Colon (tissue), 2 donors: Measurements from ENCODE around the gene DTX2.
"Not testable (repeated sequence)": the region's sequence is repeated elsewhere in the genome, so short reads cannot be mapped to it uniquely, and the experiment has no call there.

Experiments used
- FAIRE-seq: peaks from 2 replicates; lab custom pipeline; 2012; peaks lifted over from hg19 to GRCh38; lab: Jason Lieb, UNC
- donor health status: control.
- donor health status: control.

DTX2 gene

GRCh38 chr7:76492139-76492538, 30.6 kb downstream of the DTX2 start:
- FAIRE-seq, result not testable (repeated sequence)

- not testable (repeated sequence) for FAIRE-seq
Observed at GRCh38 chr7:76495717-76496116, 34.2 kb downstream of the DTX2 start.

- not testable (repeated sequence) for FAIRE-seq
Observed at GRCh38 chr7:76497918-76498582, 36.5 kb downstream of the DTX2 start.

GRCh38 chr7:76498583-76499200, 37.2 kb downstream of the DTX2 start:
- FAIRE-seq, result not testable (repeated sequence)

- not testable (repeated sequence) for FAIRE-seq
Observed at GRCh38 chr7:76499201-76499923, 37.9 kb downstream of the DTX2 start.

GRCh38 chr7:76499924-76500241, 38.4 kb downstream of the DTX2 start:
- not testable (repeated sequence) for FAIRE-seq

- FAIRE-seq, result not testable (repeated sequence)
Observed at GRCh38 chr7:76502224-76502623, 40.7 kb downstream of the DTX2 start.

GRCh38 chr7:76502836-76503235, 41.3 kb downstream of the DTX2 start:
- FAIRE-seq, result not testable (repeated sequence)

- FAIRE-seq, result not testable (repeated sequence)
Observed at GRCh38 chr7:76503244-76503643, 41.7 kb downstream of the DTX2 start.

- FAIRE-seq, result not testable (repeated sequence)
Observed at GRCh38 chr7:76504351-76505167, 43.0 kb downstream of the DTX2 start.

- no peak for FAIRE-seq
Observed at GRCh38 chr7:76505168-76506080, 43.9 kb downstream of the DTX2 start.

- no peak for FAIRE-seq
Observed at GRCh38 chr7:76506081-76506440, 44.6 kb downstream of the DTX2 start.

- not testable (repeated sequence) for FAIRE-seq
Observed at GRCh38 chr7:76506643-76507042, 45.1 kb downstream of the DTX2 start.

GRCh38 chr7:76507723-76508406, 46.4 kb downstream of the DTX2 start:
- FAIRE-seq, result no peak

GRCh38 chr7:76509931-76510877, 48.7 kb downstream of the DTX2 start, which contains the start of gene UPK3B:
Gene UPK3B (plus strand): TSS chr7:76510552. CDS start chr7:76510653, 101 bp downstream.
- FAIRE-seq, result no peak

GRCh38 chr7:76511200-76511910, 49.8 kb downstream of the DTX2 start:
- FAIRE-seq, result not testable (repeated sequence)

GRCh38 chr7:76511911-76512885, 50.7 kb downstream of the DTX2 start:
- not testable (repeated sequence) for FAIRE-seq
